Trophoblast cell (in vitro differentiated cells and primary cell): ENCODE measurements around the gene RASGRP3.
A peak's percentile ranks its signal among the peaks of the same experiment; 100 is the strongest.

Experiments used
- DNase-seq, 2 donors: peaks; one replicate each; pipeline ENCODE4 v3.0.0-alpha.2; 2016
- H2AFZ ChIP-seq: 2 replicates; pipeline ENCODE4 v1.6.1; 2013; ENCODE audit warnings: low read length, moderate library complexity, mild to moderate bottlenecking; ENCODE audit not compliant: insufficient read depth, poor library complexity
- H2AK5ac ChIP-seq: 2 replicates; pipeline ENCODE4 v1.6.1; 2013; ENCODE audit warnings: mild to moderate bottlenecking, low read length
- H2BK120ac ChIP-seq: 2 replicates; pipeline ENCODE4 v1.6.1; 2013; ENCODE audit warnings: low read length, mild to moderate bottlenecking, moderate library complexity; ENCODE audit not compliant: insufficient read depth, poor library complexity
- H2BK12ac ChIP-seq: 2 replicates; pipeline ENCODE4 v1.6.1; 2013; ENCODE audit warnings: mild to moderate bottlenecking, low read length, moderate library complexity
- H2BK5ac ChIP-seq: 2 replicates; pipeline ENCODE4 v1.6.1; 2013; ENCODE audit warnings: low read length, low read depth, moderate library complexity, mild to moderate bottlenecking; ENCODE audit not compliant: poor library complexity
- H3K14ac ChIP-seq: 2 replicates; pipeline ENCODE4 v1.6.1; 2013; ENCODE audit warnings: mild to moderate bottlenecking, low read length
- H3K18ac ChIP-seq: 2 replicates; pipeline ENCODE4 v1.6.1; 2013; ENCODE audit warnings: mild to moderate bottlenecking, low read length
- H3K23ac ChIP-seq: 2 replicates; pipeline ENCODE4 v1.6.1; 2013; ENCODE audit warnings: low read length
- H3K27ac ChIP-seq: 2 replicates; pipeline ENCODE4 v1.5.1; 2013; ENCODE audit warnings: low read depth, mild to moderate bottlenecking, inconsistent platforms, low read length, moderate library complexity
- H3K27me3 ChIP-seq: 2 replicates; pipeline ENCODE4 v1.6.1; 2013; ENCODE audit warnings: inconsistent platforms, mild to moderate bottlenecking, low read length, moderate library complexity; ENCODE audit not compliant: insufficient read depth
- H3K36me3 ChIP-seq, 2 experiments: 1 replicate in 1 of 2; 2 replicates in 1 of 2; pipeline ENCODE4 v1.6.1; 2013; ENCODE audit warnings: low read length in 2 of 2, mild to moderate bottlenecking in 2 of 2, moderate library complexity in 1 of 2; ENCODE audit not compliant: insufficient read depth in 2 of 2, control insufficient read depth in 1 of 2
- H3K4ac ChIP-seq: 2 replicates; pipeline ENCODE4 v1.6.1; 2013; ENCODE audit warnings: low read depth, mild to moderate bottlenecking, low read length, moderate library complexity
- H3K4me1 ChIP-seq, 2 experiments: 1 replicate in 1 of 2; 2 replicates in 1 of 2; pipeline ENCODE4 v1.6.1; 2013; ENCODE audit warnings: low read length in 2 of 2, mild to moderate bottlenecking in 2 of 2, moderate library complexity in 1 of 2; ENCODE audit not compliant: insufficient read depth in 2 of 2, control insufficient read depth in 1 of 2
- H3K4me2 ChIP-seq: 2 replicates; pipeline ENCODE4 v1.6.1; 2013; ENCODE audit warnings: inconsistent platforms, mild to moderate bottlenecking, low read length, moderate library complexity
- H3K4me3 ChIP-seq: 2 replicates; pipeline ENCODE4 v1.5.1; 2013; ENCODE audit warnings: mild to moderate bottlenecking, low read depth, low read length, inconsistent platforms
- H3K79me1 ChIP-seq: one replicate; pipeline ENCODE4 v1.6.1; 2013; ENCODE audit warnings: low read length
- H3K79me2 ChIP-seq: 2 replicates; pipeline ENCODE4 v1.6.1; 2013; ENCODE audit warnings: low read length, mild to moderate bottlenecking; ENCODE audit not compliant: control insufficient read depth, insufficient read depth, poor library complexity
- H3K9ac ChIP-seq: 2 replicates; pipeline ENCODE4 v1.6.1; 2013; ENCODE audit warnings: mild to moderate bottlenecking, low read length
- H3K9me3 ChIP-seq: 2 replicates; pipeline ENCODE4 v1.6.1; 2013; ENCODE audit warnings: low read depth, mild to moderate bottlenecking, control low read depth, inconsistent platforms, low read length; ENCODE audit not compliant: insufficient read depth
- H4K12ac ChIP-seq: 2 replicates; pipeline ENCODE4 v1.6.1; 2013; ENCODE audit warnings: low read depth, mild to moderate bottlenecking, low read length, moderate library complexity
- H4K8ac ChIP-seq: 2 replicates; pipeline ENCODE4 v1.6.1; 2013; ENCODE audit warnings: low read depth, mild to moderate bottlenecking, low read length, moderate library complexity
- H4K91ac ChIP-seq: one replicate; pipeline ENCODE4 v1.6.1; 2013; ENCODE audit warnings: low read depth, mild to moderate bottlenecking, low read length, moderate library complexity
- WGBS: extraction: QIAGEN DNeasy Blood & Tissue Kit; methylation state at CpG from one replicate; pipeline ENCODE4 v1.1.7; 2013; ENCODE audit warnings: missing lambda C conversion rate; ENCODE audit not compliant: insufficient read length, insufficient coverage; ENCODE audit errors: extremely low coverage; 5-methylcytosine and 5-hydroxymethylcytosine counted together

Gene RASGRP3

GRCh38 chr2:33485051-33485450 is 8.6 kb downstream of the RASGRP3 start:
- no peak for DNase-seq

GRCh38 chr2:33486544-33486943 is 10.1 kb downstream of the RASGRP3 start:
- Histone ChIP-seq H4K91ac (no peak overlapping the region), H3K23ac (no peak overlapping the region), H3K27me3 (no peaks in the 10 kb centered on the region), H3K18ac (no peak overlapping the region), H4K12ac (no peak overlapping the region), H3K4me3 (no peak overlapping the region), H2BK5ac (no peak overlapping the region), H2BK12ac (no peak overlapping the region), H2AFZ (no peak overlapping the region), H3K79me2 (no peaks in the 10 kb centered on the region), H3K9me3 (no peaks in the 10 kb centered on the region), H2AK5ac (no peak overlapping the region), H3K4me1 (no peaks in the 10 kb centered on the region), H3K36me3 (no peaks in the 10 kb centered on the region), H4K8ac (no peak overlapping the region), H3K27ac (no peak overlapping the region), H2BK120ac (no peak overlapping the region), H3K14ac (no peak overlapping the region), H3K4me2 (no peak overlapping the region), H3K4ac (no peak overlapping the region), H3K9ac (no peak overlapping the region), H3K79me1 (no peaks in the 10 kb centered on the region)
- no peak for DNase-seq
- no CpG with 5 or more reads among the region's 3 CpGs for WGBS

More at GRCh38 chr2:33485051-33485450, 8.6 kb downstream of the RASGRP3 start:
- H3K9ac ChIP-seq = no peak overlapping the region
- no peak overlapping the region for H2AFZ ChIP-seq
- H2AK5ac ChIP-seq = no peak overlapping the region
- no peak overlapping the region for H4K12ac ChIP-seq
- no peaks in the 10 kb centered on the region for H3K79me1 ChIP-seq
- no peaks in the 10 kb centered on the region for H3K4me1 ChIP-seq
- WGBS = no CpG with 5 or more reads among the region's 2 CpGs
- H2BK120ac ChIP-seq = no peak overlapping the region
- H3K9me3 ChIP-seq = no peaks in the 10 kb centered on the region
- H2BK12ac ChIP-seq = no peak overlapping the region
- H3K4me3 ChIP-seq = no peak overlapping the region
- no peak overlapping the region for H3K23ac ChIP-seq
- H3K27me3 ChIP-seq = no peaks in the 10 kb centered on the region
- H3K27ac ChIP-seq = no peak overlapping the region
- no peak overlapping the region for H3K14ac ChIP-seq
- no peak overlapping the region for H3K4ac ChIP-seq
- no peak overlapping the region for H4K91ac ChIP-seq
- no peak overlapping the region for H3K4me2 ChIP-seq
- H2BK5ac ChIP-seq = no peak overlapping the region
- H3K36me3 ChIP-seq = no peaks in the 10 kb centered on the region
- H4K8ac ChIP-seq = no peak overlapping the region
- no peak overlapping the region for H3K18ac ChIP-seq
- H3K79me2 ChIP-seq = no peaks in the 10 kb centered on the region

- Histone ChIP-seq H3K4me2 (no peak overlapping the region), H3K9ac (no peak overlapping the region), H3K4ac (no peak overlapping the region), H3K23ac (no peak overlapping the region), H3K27me3 (no peaks in the 10 kb centered on the region), H3K36me3 (no peaks in the 10 kb centered on the region), H3K79me1 (no peaks in the 10 kb centered on the region), H3K14ac (no peak overlapping the region), H3K4me1 (no peaks in the 10 kb centered on the region), H2BK5ac (no peak overlapping the region), H3K4me3 (no peak overlapping the region), H3K79me2 (no peaks in the 10 kb centered on the region), H2BK120ac (no peak overlapping the region), H3K18ac (no peak overlapping the region), H2AFZ (no peak overlapping the region), H3K9me3 (peaks cover 2% of the 10 kb centered on the region), H2AK5ac (no peak overlapping the region), H4K8ac (no peak overlapping the region), H4K91ac (no peak overlapping the region), H2BK12ac (no peak overlapping the region), H3K27ac (no peak overlapping the region), H4K12ac (no peak overlapping the region)
- no CpG with 5 or more reads among the region's 2 CpGs for WGBS
- no peak for DNase-seq
Measured at GRCh38 chr2:33488178-33488690, 11.8 kb downstream of the RASGRP3 start.

GRCh38 chr2:33488715-33489540 is 12.5 kb downstream of the RASGRP3 start:
- Histone ChIP-seq H4K8ac (no peak overlapping the region), H3K27me3 (no peaks in the 10 kb centered on the region), H4K12ac (no peak overlapping the region), H3K9me3 (peaks cover 2% of the 10 kb centered on the region), H3K4ac (no peak overlapping the region), H3K36me3 (no peaks in the 10 kb centered on the region), H2BK120ac (no peak overlapping the region), H3K18ac (no peak overlapping the region), H2BK5ac (no peak overlapping the region), H3K79me2 (no peaks in the 10 kb centered on the region), H4K91ac (no peak overlapping the region), H3K4me3 (no peak overlapping the region), H2BK12ac (no peak overlapping the region), H3K4me1 (no peaks in the 10 kb centered on the region), H3K27ac (no peak overlapping the region), H3K9ac (peak overlapping the region; percentile 29), H3K23ac (peak overlapping the region; percentile 61), H2AK5ac (no peak overlapping the region), H2AFZ (no peak overlapping the region), H3K14ac (no peak overlapping the region), H3K4me2 (no peak overlapping the region), H3K79me1 (no peaks in the 10 kb centered on the region)
- WGBS = no CpG with 5 or more reads among the region's 8 CpGs
- no peak for DNase-seq
